DOHH2 (cell line): ENCODE data around the gene GUK1.
A peak's percentile ranks its signal among the peaks of the same experiment; 100 is the strongest.

Experiments used
- H3F3A ChIP-seq: fragments of 200-600 bp; sonication (generic), shearing (Covaris generic); 2 replicates; pipeline ENCODE4 v1.6.0; 2016; ENCODE audit warnings: antibody characterized with exemption, mild to moderate bottlenecking; ENCODE audit not compliant: control insufficient read depth, insufficient read depth
- H3K27ac ChIP-seq: fragments of 200-600 bp; sonication (generic); 2 replicates; pipeline ENCODE4 v1.5.1; 2014; ENCODE audit warnings: low read depth, mild to moderate bottlenecking, low read length, moderate library complexity
- H3K27me3 ChIP-seq: fragments of 200-600 bp; sonication (generic); 2 replicates; pipeline ENCODE4 v1.6.1; 2014; ENCODE audit warnings: mild to moderate bottlenecking, low read length, mixed read lengths; ENCODE audit not compliant: control insufficient read depth
- H3K36me3 ChIP-seq: fragments of 200-600 bp; sonication (generic); 2 replicates; pipeline ENCODE4 v1.6.1; 2014; ENCODE audit warnings: mild to moderate bottlenecking, low read length, moderate library complexity, mixed read lengths; ENCODE audit not compliant: control insufficient read depth
- H3K4me1 ChIP-seq: fragments of 200-600 bp; sonication (generic); 2 replicates; pipeline ENCODE4 v1.6.1; 2014; ENCODE audit warnings: mild to moderate bottlenecking, low read length, mixed read lengths; ENCODE audit not compliant: control insufficient read depth
- H3K4me2 ChIP-seq: fragments of 200-600 bp; sonication (generic); 2 replicates; pipeline ENCODE4 v1.6.0; 2014; ENCODE audit warnings: mild to moderate bottlenecking, low read length, moderate library complexity
- H3K4me3 ChIP-seq: fragments of 200-600 bp; sonication (generic); 2 replicates; pipeline ENCODE4 v1.5.1; 2014; ENCODE audit warnings: mild to moderate bottlenecking, low read length, mixed read lengths
- H3K79me2 ChIP-seq: fragments of 200-600 bp; sonication (generic); 2 replicates; pipeline ENCODE4 v1.6.1; 2014; ENCODE audit warnings: mild to moderate bottlenecking, low read length, mixed read lengths; ENCODE audit not compliant: control insufficient read depth
- H3K9me2 ChIP-seq: fragments of 200-600 bp; sonication (generic); replicated peaks from 2 replicates; pipeline ENCODE4 v1.6.1; 2014; ENCODE audit warnings: mild to moderate bottlenecking, low read length, mixed read lengths; ENCODE audit not compliant: control insufficient read depth
- H3K9me3 ChIP-seq: fragments of 200-600 bp; sonication (generic); 2 replicates; pipeline ENCODE4 v1.6.1; 2014; ENCODE audit warnings: antibody characterized with exemption, low read length, mixed read lengths; ENCODE audit not compliant: control insufficient read depth, insufficient read depth
- H4K20me1 ChIP-seq: fragments of 200-600 bp; sonication (generic); 2 replicates; pipeline ENCODE4 v1.6.0; 2014; ENCODE audit warnings: low read depth, mild to moderate bottlenecking, antibody characterized with exemption, low read length, moderate library complexity; ENCODE audit not compliant: control insufficient read depth, insufficient read depth
- EZH2phosphoT487 ChIP-seq: fragments of 200-600 bp; sonication (generic); IDR thresholded peaks from 2 replicates; pipeline ENCODE4 v1.6.1; 2017; ENCODE audit warnings: borderline replicate concordance, mild to moderate bottlenecking, antibody characterized with exemption, low read length, moderate library complexity, mixed read lengths
- TF ChIP-seq, protein P1 (sequence below): fragments of 200-600 bp; sonication (generic); IDR thresholded peaks from one replicate; pipeline ENCODE4 v1.5.1; 2014; ENCODE audit warnings: antibody characterized with exemption, mild to moderate bottlenecking, low read depth, low read length; ENCODE audit not compliant: poor library complexity, severe bottlenecking

Gene GUK1

DNA sequence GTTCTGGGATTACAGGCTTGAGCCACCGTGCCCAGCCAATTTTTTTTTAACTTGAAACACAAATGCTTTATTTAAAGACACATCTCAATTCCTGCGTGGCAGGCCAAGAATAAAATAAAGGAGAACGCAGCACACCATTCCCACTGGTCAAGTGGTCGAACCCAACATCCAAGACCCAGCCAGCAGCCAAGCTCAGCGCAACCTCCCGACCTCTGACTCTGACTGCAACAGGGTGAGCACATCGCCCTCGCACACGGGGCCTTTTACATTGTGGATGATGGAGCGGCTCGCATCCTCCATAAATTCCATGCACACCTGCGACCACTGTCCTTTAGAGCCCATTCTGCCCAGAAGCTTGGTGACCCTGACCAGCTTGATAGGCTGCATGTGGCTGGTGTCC is 5.5 kb upstream of the GUK1 start:
- Histone ChIP-seq H3K4me3 (no peak overlapping the region), H3K27me3 (no peaks in the 10 kb centered on the region; the same call in 1 of the 2 replicates), H3K4me1 (peaks cover 41% of the 10 kb centered on the region), H3K27ac (no peak overlapping the region), H3K36me3 (no peaks in the 10 kb centered on the region), H4K20me1 (no peaks in the 10 kb centered on the region), H3K9me2 (no peaks in the 10 kb centered on the region), H3K4me2 (no peak overlapping the region), H3K9me3 (no peaks in the 10 kb centered on the region), H3K79me2 (0 out of 2 replicates have a peak, but pooled peaks cover 3% of the 10 kb centered on the region), H3F3A (peaks cover 13% of the 10 kb centered on the region)
- TF ChIP-seq, protein P1, sequence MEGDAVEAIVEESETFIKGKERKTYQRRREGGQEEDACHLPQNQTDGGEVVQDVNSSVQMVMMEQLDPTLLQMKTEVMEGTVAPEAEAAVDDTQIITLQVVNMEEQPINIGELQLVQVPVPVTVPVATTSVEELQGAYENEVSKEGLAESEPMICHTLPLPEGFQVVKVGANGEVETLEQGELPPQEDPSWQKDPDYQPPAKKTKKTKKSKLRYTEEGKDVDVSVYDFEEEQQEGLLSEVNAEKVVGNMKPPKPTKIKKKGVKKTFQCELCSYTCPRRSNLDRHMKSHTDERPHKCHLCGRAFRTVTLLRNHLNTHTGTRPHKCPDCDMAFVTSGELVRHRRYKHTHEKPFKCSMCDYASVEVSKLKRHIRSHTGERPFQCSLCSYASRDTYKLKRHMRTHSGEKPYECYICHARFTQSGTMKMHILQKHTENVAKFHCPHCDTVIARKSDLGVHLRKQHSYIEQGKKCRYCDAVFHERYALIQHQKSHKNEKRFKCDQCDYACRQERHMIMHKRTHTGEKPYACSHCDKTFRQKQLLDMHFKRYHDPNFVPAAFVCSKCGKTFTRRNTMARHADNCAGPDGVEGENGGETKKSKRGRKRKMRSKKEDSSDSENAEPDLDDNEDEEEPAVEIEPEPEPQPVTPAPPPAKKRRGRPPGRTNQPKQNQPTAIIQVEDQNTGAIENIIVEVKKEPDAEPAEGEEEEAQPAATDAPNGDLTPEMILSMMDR, result no peak
- TF ChIP-seq EZH2phosphoT487, result no peak

DNA sequence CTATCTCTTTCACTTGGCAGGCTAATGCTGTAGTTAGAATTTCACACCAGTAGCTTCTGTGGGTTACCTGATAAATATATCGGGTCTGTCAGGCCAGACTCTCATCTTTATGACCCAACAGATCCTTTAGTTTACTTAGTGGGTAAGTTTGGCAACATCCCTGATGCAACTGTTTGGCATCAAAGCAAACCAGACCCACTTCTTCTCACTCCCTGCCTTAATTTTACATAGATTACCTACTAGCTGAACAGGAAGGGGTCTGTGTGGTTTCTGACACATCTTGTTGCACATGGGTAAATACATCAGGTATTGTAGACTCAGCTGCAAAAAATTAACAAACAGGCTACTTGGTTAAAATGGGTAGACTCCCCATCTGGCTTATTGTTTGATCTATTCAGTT is 3.2 kb upstream of the GUK1 start:
- H3K79me2 ChIP-seq, result peaks cover 21% of the 10 kb centered on the region
- H3K4me1 ChIP-seq, result peaks cover 48% of the 10 kb centered on the region
- H3K36me3 ChIP-seq, result peaks cover 10% of the 10 kb centered on the region
- H3K27me3 ChIP-seq, result no peaks in the 10 kb centered on the region
- no peaks in the 10 kb centered on the region for H3K9me2 ChIP-seq
- TF ChIP-seq EZH2phosphoT487, result no peak
- TF ChIP-seq, protein P1, result no peak
- H3K9me3 ChIP-seq, result no peaks in the 10 kb centered on the region
- H3F3A ChIP-seq, result peaks cover 13% of the 10 kb centered on the region
- H3K4me3 ChIP-seq, result no peak overlapping the region
- peak overlapping the region; percentile 53 for H3K4me2 ChIP-seq
- H3K27ac ChIP-seq, result no peak overlapping the region
- H4K20me1 ChIP-seq, result peaks cover 14% of the 10 kb centered on the region; the same call in 1 of the 2 replicates

DNA sequence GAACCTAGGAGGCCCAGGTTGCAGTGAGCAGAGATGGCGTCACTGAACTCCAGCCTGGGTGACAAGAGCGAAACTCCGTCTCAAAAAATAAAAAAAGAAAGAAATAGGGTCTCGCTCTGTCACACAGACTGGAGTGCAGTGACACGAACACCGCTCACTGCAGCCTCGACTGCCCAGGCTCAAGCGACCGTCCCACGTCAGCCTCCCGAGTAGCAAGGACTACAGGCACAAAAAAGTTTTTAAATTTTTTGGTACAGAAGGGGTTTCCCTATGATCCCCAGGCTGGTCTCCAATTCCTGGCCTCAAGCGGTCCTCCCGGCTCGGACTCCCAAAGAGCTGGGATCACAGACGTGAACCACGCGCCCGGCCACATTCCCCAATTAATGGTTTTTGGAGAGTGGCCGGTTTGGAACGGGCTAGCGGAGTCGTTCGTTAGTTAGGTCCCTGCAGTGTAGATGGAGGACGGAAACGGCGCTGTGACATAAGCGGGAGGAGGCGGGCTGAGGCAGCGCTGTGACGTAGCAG is 611 bp upstream of the GUK1 start:
- Histone ChIP-seq H3K27me3 (no peaks in the 10 kb centered on the region), H3K4me3 (peak overlapping the region; percentile 81), H3K9me2 (no peaks in the 10 kb centered on the region), H3K4me2 (peak overlapping the region; percentile 91), H3F3A (peaks cover 13% of the 10 kb centered on the region), H3K36me3 (peaks cover 15% of the 10 kb centered on the region), H3K4me1 (peaks cover 72% of the 10 kb centered on the region), H3K27ac (peak overlapping the region; percentile 62), H4K20me1 (peaks cover 18% of the 10 kb centered on the region; the same call in 1 of the 2 replicates), H3K79me2 (peaks cover 46% of the 10 kb centered on the region), H3K9me3 (no peaks in the 10 kb centered on the region)
- TF ChIP-seq EZH2phosphoT487, result no peak

DNA sequence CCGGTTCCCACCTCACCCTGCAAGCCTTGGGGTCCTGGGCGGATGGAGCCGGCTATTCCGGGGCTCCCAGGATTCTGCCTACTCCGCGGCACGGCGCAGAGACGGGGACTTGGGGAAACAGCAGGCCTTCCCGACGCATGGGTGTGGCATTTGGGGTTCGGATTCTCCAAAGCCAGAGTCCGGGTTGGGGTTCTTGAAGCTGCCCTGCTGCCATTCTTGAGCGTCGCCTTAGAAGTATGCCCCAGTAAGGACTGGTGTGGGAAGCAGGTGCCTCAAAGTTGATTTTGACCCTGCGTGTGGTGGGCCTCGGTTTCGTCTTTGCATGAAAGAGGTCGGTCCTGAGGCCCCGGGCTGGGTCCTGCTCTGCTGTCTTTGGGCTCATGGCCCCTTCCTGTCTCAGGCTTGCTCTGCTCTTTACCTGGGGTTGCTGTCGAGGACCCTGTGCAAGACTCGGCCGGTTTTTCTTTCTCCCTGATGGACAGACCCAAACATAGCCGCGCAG is 696 bp downstream of the GUK1 start:
- H3K4me2 ChIP-seq, result peak overlapping the region; percentile 86
- H3K9me2 ChIP-seq, result no peaks in the 10 kb centered on the region
- peak overlapping the region; percentile 40; the same call in 1 of the 2 replicates for H3K27ac ChIP-seq
- H3K36me3 ChIP-seq, result peaks cover 15% of the 10 kb centered on the region
- H3K79me2 ChIP-seq, result peaks cover 59% of the 10 kb centered on the region
- peaks cover 18% of the 10 kb centered on the region; the same call in 1 of the 2 replicates for H4K20me1 ChIP-seq
- peak overlapping the region; percentile 81 for H3K4me3 ChIP-seq
- H3K4me1 ChIP-seq, result peaks cover 72% of the 10 kb centered on the region
- no peaks in the 10 kb centered on the region for H3K9me3 ChIP-seq
- TF ChIP-seq, protein P1, result no peak
- no peak for TF ChIP-seq EZH2phosphoT487
- no peaks in the 10 kb centered on the region for H3K27me3 ChIP-seq
- peaks cover 13% of the 10 kb centered on the region for H3F3A ChIP-seq
